HG02870 (cell line): ENCODE data around the gene KCNE4.
A peak's percentile ranks its signal among the peaks of the same experiment; 100 is the strongest.
"Not testable (repeated sequence)": the region's sequence is repeated elsewhere in the genome, so short reads cannot be mapped to it uniquely, and the experiment has no call there.

ENCODE experiments used
- ATAC-seq: cut with Tn5 transposase; IDR thresholded peaks from one replicate; pipeline ENCODE4 v1.9.1; 2021; ENCODE audit warnings: mild to moderate bottlenecking, moderate library complexity; ENCODE audit not compliant: unreplicated experiment

Gene KCNE4

GRCh38 chr2:223056701-223057418, 4.9 kb downstream of the KCNE4 start:
- ATAC-seq, result no peak

- no peak for ATAC-seq
These were observed 5.6 kb downstream of the KCNE4 start for GRCh38 chr2:223057569-223057968.

- ATAC-seq, result no peak
These were observed 7.1 kb downstream of the KCNE4 start for GRCh38 chr2:223058952-223059716.

GRCh38 chr2:223060201-223060825, 8.3 kb downstream of the KCNE4 start:
- no peak for ATAC-seq

GRCh38 chr2:223062396-223062795, 10.4 kb downstream of the KCNE4 start:
- no peak for ATAC-seq

- ATAC-seq, result no peak
These were observed 13.1 kb downstream of the KCNE4 start for GRCh38 chr2:223065107-223065506.

GRCh38 chr2:223066721-223067120, 14.7 kb downstream of the KCNE4 start:
- no peak for ATAC-seq

GRCh38 chr2:223068071-223068470, 16.1 kb downstream of the KCNE4 start:
- ATAC-seq, result no peak

- no peak for ATAC-seq
These were observed 17.5 kb downstream of the KCNE4 start for GRCh38 chr2:223069465-223069864.

- ATAC-seq, result no peak
These were observed 18.0 kb downstream of the KCNE4 start for GRCh38 chr2:223069988-223070387.

GRCh38 chr2:223071139-223071538, 19.1 kb downstream of the KCNE4 start:
- no peak for ATAC-seq

- ATAC-seq, result no peak
These were observed 20.8 kb downstream of the KCNE4 start for GRCh38 chr2:223072826-223073225.

GRCh38 chr2:223075301-223076270, 23.6 kb downstream of the KCNE4 start:
- peak; percentile 80 for ATAC-seq

GRCh38 chr2:223076573-223076972, 24.6 kb downstream of the KCNE4 start:
- no peak for ATAC-seq

- ATAC-seq, result no peak
These were observed 26.5 kb downstream of the KCNE4 start for GRCh38 chr2:223078482-223078881.

GRCh38 chr2:223079378-223079777, 27.4 kb downstream of the KCNE4 start:
- no peak for ATAC-seq

GRCh38 chr2:223079925-223080324, 27.9 kb downstream of the KCNE4 start:
- ATAC-seq, result no peak

- not testable (repeated sequence) for ATAC-seq
These were observed 28.9 kb downstream of the KCNE4 start for GRCh38 chr2:223080790-223081360.

- no peak for ATAC-seq
These were observed 29.8 kb downstream of the KCNE4 start for GRCh38 chr2:223081789-223082188.

GRCh38 chr2:223082706-223083105, 30.7 kb downstream of the KCNE4 start:
- no peak for ATAC-seq
